Subcutaneous adipose tissue (tissue), 4 donors: ENCODE results near the gene CRTAC1. TPM values are rescaled to one million over a fixed set of nuclear protein-coding genes. Genes with fewer than 3 reads are reported as not detected.

ENCODE experiments used
- CTCF ChIP-seq: fragments of 450-650 bp; IDR thresholded peaks from one replicate; pipeline ENCODE4 v1.5.1; 2016; ENCODE audit warnings: low read depth, mild to moderate bottlenecking, control low read depth, antibody characterized with exemption, moderate library complexity
- total RNA-seq, 4 donors: library from RNA; depleted of rRNA; stranded (reverse); fragments of >200 nt; gene quantifications; one replicate each; pipeline ENCODE4 v1.1.0, GENCODE V29; 2016

CRTAC1 gene
- total RNA-seq, 4 donors from 2014 or later = 0.51 to 1.5 (median 0.72) TPM

GRCh38 chr10:98039690-98040381 is 9.4 kb upstream of the CRTAC1 start:
- no peak for TF ChIP-seq CTCF

GRCh38 chr10:98038288-98038687 is 7.9 kb upstream of the CRTAC1 start:
- TF ChIP-seq CTCF = no peak

GRCh38 chr10:98035599-98035998 is 5.2 kb upstream of the CRTAC1 start:
- no peak for TF ChIP-seq CTCF

- no peak for TF ChIP-seq CTCF
These were observed 3.1 kb upstream of the CRTAC1 start for GRCh38 chr10:98033515-98033914.

GRCh38 chr10:98031440-98031839 is 1.0 kb upstream of the CRTAC1 start:
- no peak for TF ChIP-seq CTCF

- TF ChIP-seq CTCF = no peak
These were observed 590 bp upstream of the CRTAC1 start for GRCh38 chr10:98030991-98031431.

GRCh38 chr10:98029149-98030092 is 1.0 kb downstream of the CRTAC1 start:
- no peak for TF ChIP-seq CTCF
